Thyroid gland (tissue), 4 donors: Measurements from ENCODE around the gene KRTAP4-4. TPM values are rescaled to one million over a fixed set of nuclear protein-coding genes. Genes with fewer than 3 reads are reported as not detected.
"Not testable (repeated sequence)": the region's sequence is repeated elsewhere in the genome, so short reads cannot be mapped to it uniquely, and the experiment has no call there.

Experiments used
- DNase-seq, 2 donors: peaks; one replicate each; pipeline ENCODE4 v3.0.0-alpha.2; 2019
- H3K27ac ChIP-seq, 3 donors: fragments of 200-600 bp; sonication (generic); 1 replicate in 2 of 3; 2 replicates in 1 of 3; pipeline ENCODE4 v1.5.1; 2016 to 2019; ENCODE audit warnings: mild to moderate bottlenecking in 1 of 3, moderate library complexity in 1 of 3
- H3K27me3 ChIP-seq: fragments of 200-600 bp; sonication (generic); one replicate; pipeline ENCODE4 v1.5.1; 2019
- H3K36me3 ChIP-seq, 2 donors: fragments of 200-600 bp; sonication (generic); one replicate each; pipeline ENCODE4 v1.5.1; 2016 to 2019
- H3K4me1 ChIP-seq, 2 donors: fragments of 200-600 bp; sonication (generic); one replicate each; pipeline ENCODE4 v1.5.1; 2017 to 2019
- H3K4me3 ChIP-seq, 3 donors: fragments of 200-600 bp; sonication (generic); replicated peaks in 1 of 3; 1 replicate in 2 of 3; 2 replicates in 1 of 3; pipeline ENCODE4 v1.5.1; 2016; ENCODE audit warnings: mild to moderate bottlenecking in 1 of 3
- H3K9me3 ChIP-seq: fragments of 200-600 bp; sonication (generic); one replicate; pipeline ENCODE4 v1.5.1; 2017
- POLR2A ChIP-seq, 2 donors: fragments of 450-650 bp; IDR thresholded peaks; one replicate each; pipeline ENCODE4 v1.6.1; 2017; ENCODE audit warnings: antibody characterized with exemption in 2 of 2, mild to moderate bottlenecking in 2 of 2, moderate library complexity in 1 of 2
- WGBS, 2 donors: methylation state at CpG; one replicate each; pipeline ENCODE4 v1.1.5; 2017; 5-methylcytosine and 5-hydroxymethylcytosine counted together
- intact Hi-C: fragments of 100-400 bp; cut with DNase I; formaldehyde crosslinking; loops from one replicate; pipeline ENCODE4 v1.15.1; 2023
- small RNA-seq: library from RNA; depleted of rRNA; stranded (forward); fragments of <200 nt; gene quantifications from one replicate; pipeline ENCODE3, GENCODE V24; 2016
- total RNA-seq, 4 donors: library from RNA; depleted of rRNA; stranded (reverse); fragments of >200 nt; gene quantifications; one replicate each; pipeline ENCODE4 v1.2.3, GENCODE V29; 2016
- TF ChIP-seq, protein P1 (sequence below), 6 experiments: fragments of 200-600 bp in 3 of 6; fragments of 450-650 bp in 3 of 6; sonication (generic) in 3 of 6; IDR thresholded peaks; one replicate each; pipeline ENCODE4 v1.5.1; 2016 to 2019; ENCODE audit warnings: antibody characterized with exemption in 6 of 6, mild to moderate bottlenecking in 2 of 6, inconsistent platforms in 1 of 6, moderate library complexity in 1 of 6

KRTAP4-4 gene
- total RNA-seq, 4 donors from 2014 or later: not detected

DNA sequence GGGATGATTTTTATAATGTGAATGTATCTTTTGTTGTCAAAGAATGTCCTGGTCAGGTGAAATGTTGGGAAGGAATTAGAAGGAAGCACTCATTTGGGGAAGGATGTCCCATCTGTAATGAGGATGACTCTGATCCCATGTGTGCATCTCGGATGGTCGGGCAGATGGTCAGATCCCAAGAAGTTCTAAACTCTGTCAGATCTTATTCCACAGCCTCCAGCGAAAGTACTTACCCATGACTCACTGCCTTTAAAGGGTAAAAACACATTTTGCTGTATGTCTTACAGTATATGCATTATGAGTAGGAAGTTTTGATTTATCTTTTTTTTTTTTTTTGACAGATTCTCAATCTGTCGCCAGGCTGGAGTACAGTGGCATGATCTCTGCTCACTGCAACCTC, 41.8 kb downstream of the KRTAP4-4 start:
- 86 to 91% methylated on average over 4 of the region's 4 CpGs for WGBS, 2 donors
- Histone ChIP-seq H3K36me3 (no peaks in the 10 kb centered on the region), H3K27me3 (no peaks in the 10 kb centered on the region), H3K4me3 (no peak overlapping the region), H3K27ac (no peak overlapping the region), H3K4me1 (no peaks in the 10 kb centered on the region), H3K9me3 (no peaks in the 10 kb centered on the region)
- intact Hi-C loops: no loop called here
- TF ChIP-seq, protein P1, sequence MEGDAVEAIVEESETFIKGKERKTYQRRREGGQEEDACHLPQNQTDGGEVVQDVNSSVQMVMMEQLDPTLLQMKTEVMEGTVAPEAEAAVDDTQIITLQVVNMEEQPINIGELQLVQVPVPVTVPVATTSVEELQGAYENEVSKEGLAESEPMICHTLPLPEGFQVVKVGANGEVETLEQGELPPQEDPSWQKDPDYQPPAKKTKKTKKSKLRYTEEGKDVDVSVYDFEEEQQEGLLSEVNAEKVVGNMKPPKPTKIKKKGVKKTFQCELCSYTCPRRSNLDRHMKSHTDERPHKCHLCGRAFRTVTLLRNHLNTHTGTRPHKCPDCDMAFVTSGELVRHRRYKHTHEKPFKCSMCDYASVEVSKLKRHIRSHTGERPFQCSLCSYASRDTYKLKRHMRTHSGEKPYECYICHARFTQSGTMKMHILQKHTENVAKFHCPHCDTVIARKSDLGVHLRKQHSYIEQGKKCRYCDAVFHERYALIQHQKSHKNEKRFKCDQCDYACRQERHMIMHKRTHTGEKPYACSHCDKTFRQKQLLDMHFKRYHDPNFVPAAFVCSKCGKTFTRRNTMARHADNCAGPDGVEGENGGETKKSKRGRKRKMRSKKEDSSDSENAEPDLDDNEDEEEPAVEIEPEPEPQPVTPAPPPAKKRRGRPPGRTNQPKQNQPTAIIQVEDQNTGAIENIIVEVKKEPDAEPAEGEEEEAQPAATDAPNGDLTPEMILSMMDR (IDR thresholded peaks at IDR 0.05): no peak
- TF ChIP-seq POLR2A (IDR thresholded peaks at IDR 0.05): no peak
- no peak for DNase-seq

DNA sequence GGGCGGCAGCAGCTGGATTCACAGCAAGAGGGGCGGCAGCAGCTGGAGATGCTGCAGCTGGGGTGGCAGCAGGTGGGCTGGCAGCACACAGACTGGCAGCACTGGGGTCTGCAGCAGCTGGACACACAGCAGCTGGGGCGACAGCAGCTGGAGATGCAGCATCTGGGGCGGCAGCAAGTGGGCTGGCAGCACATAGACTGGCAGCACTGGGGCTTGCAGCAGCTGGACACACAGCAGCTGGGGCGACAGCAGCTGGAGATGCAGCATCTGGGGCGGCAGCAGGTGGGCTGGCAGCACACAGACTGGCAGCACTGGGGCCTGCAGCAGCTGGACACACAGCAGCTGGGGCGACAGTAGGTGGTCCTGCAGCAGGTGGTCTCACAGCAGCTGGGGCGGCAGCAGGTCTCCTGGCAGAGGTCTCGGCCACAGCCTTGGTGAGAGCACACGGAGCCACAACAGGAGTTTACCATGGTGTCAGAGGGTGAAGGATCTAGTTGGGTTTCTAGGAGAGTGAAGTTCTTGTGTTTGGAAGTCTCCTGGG, 42.6 kb downstream of the KRTAP4-4 start, which contains the start of gene KRTAP4-11:
Gene KRTAP4-11 (minus strand): TSS at position 528 of the 541 bp plus-strand sequence. CDS start 58 bp downstream, at position 470.
- H3K4me1 ChIP-seq, intact Hi-C loops, H3K36me3 ChIP-seq, H3K27ac ChIP-seq, DNase-seq, H3K4me3 ChIP-seq, H3K27me3 ChIP-seq, H3K9me3 ChIP-seq: not testable (repeated sequence)
- WGBS, 2 donors: 75 to 95% methylated on average over 7 to 8 of the region's 10 CpGs

DNA sequence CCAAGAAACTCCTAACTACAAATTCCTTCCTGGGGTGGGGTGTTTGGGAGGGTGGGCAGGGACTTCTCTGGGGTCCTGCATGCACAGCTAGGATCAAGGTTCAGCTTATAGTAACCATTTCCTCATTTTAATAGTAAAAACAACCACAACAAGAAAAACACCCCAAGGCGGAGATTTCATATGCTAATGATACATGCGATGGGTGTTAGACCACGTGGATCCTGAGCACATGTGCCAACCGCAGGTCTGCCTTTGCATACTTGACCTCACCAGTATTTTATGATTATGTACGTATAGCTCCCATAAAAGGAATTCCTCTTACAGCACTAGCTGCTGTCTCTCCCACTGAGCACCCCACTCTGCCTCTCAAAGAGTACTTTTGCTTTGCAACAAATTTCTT, 44.3 kb downstream of the KRTAP4-4 start:
- H3K36me3 ChIP-seq: no peaks in the 10 kb centered on the region
- no peaks in the 10 kb centered on the region for H3K4me1 ChIP-seq
- 62 to 69% methylated on average over 5 of the region's 5 CpGs for WGBS, 2 donors
- intact Hi-C loops: no loop called here
- no peak overlapping the region for H3K4me3 ChIP-seq
- no peak for DNase-seq
- no peak overlapping the region for H3K27ac ChIP-seq
- H3K27me3 ChIP-seq: no peaks in the 10 kb centered on the region
- TF ChIP-seq, protein P1 (IDR thresholded peaks at IDR 0.05): no peak
- TF ChIP-seq POLR2A (IDR thresholded peaks at IDR 0.05): no peak
- no peaks in the 10 kb centered on the region for H3K9me3 ChIP-seq

DNA sequence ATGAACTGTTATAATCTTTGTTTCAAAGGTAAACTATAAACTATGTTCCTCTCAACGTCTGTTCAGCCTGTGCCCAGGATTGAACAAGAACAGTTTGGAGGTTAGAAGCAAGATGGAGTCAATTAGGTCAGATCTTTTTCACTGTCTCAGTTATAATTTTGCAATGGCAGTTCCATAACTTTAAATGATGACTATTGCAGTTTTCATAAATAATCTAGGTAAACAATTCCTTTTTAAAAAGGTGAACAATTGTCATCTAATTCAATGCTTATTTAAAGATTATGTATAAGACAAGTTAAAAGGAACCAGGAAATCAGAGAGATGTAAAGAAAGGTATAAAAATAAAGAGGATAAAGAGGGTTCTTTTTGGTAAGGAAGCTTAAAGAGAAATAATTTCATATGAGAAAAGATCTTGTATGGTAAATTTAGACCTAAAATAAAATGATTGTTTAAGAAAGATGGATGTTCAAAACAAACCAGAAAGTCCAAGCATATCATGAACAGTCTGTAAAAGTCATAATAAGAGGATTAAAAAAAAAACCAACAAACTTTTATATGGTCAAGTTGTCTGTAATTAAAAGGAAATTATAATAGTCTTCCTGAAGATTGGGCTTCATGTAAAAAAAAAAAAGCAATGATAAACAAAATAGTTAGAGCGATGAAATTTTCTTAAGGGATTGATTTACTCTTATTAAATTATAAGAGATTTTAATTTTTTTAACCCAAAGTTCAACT, 49.2 kb downstream of the KRTAP4-4 start:
- DNase-seq: no peak
- TF ChIP-seq, protein P1 (IDR thresholded peaks at IDR 0.05): no peak
- TF ChIP-seq POLR2A (IDR thresholded peaks at IDR 0.05): no peak
- Histone ChIP-seq H3K4me3 (no peak overlapping the region), H3K4me1 (no peaks in the 10 kb centered on the region), H3K27me3 (no peaks in the 10 kb centered on the region), H3K9me3 (no peaks in the 10 kb centered on the region), H3K27ac (no peak overlapping the region), H3K36me3 (no peaks in the 10 kb centered on the region)
- intact Hi-C loops: no loop called here
- 82 to 84% methylated on average over 2 of the region's 2 CpGs for WGBS, 2 donors

Small RNAs within 50 kb of the gene (small RNA-seq; reads per million reads assigned to genes)
- gene KRTAP4-17P: not detected

Other genes starting within 250 kb of the KRTAP4-4 start
- gene KRT23, start 223.1 kb downstream of the KRTAP4-4 start, total RNA-seq: 1 to 10 TPM in 1 of 4 donors, not detected in 3; 4.6 TPM
- gene KRT39, start 193.8 kb downstream of the KRTAP4-4 start, total RNA-seq: not detected
- gene KRT40, start 176.4 kb downstream of the KRTAP4-4 start, total RNA-seq: not detected
- gene KRTAP3-3, start 166.6 kb downstream of the KRTAP4-4 start, total RNA-seq: not detected
- gene KRTAP3-2, start 160.8 kb downstream of the KRTAP4-4 start, total RNA-seq: not detected
- gene KRTAP3-1, start 151.6 kb downstream of the KRTAP4-4 start, total RNA-seq: not detected
- gene KRTAP1-5, start 133.5 kb downstream of the KRTAP4-4 start, total RNA-seq: not detected
- gene KRTAP1-4, start 130.6 kb downstream of the KRTAP4-4 start, total RNA-seq: not detected
- gene KRTAP1-3, start 125.9 kb downstream of the KRTAP4-4 start, total RNA-seq: not detected
- gene KRTAP1-1, start 119.3 kb downstream of the KRTAP4-4 start, total RNA-seq: not detected
- not detected for gene KRTAP2-1, start 113.4 kb downstream of the KRTAP4-4 start, total RNA-seq
- not detected for gene KRTAP2-2, start 105.5 kb downstream of the KRTAP4-4 start, total RNA-seq
- gene KRTAP2-3, start 100.6 kb downstream of the KRTAP4-4 start, total RNA-seq: not detected
- gene KRTAP2-4, start 94.9 kb downstream of the KRTAP4-4 start, total RNA-seq: not detected
- not detected for gene KRTAP4-7, start 76.6 kb downstream of the KRTAP4-4 start, total RNA-seq
- gene KRTAP4-8, start 62.6 kb downstream of the KRTAP4-4 start, total RNA-seq: not detected
- not detected for gene KRTAP4-16, start 58.5 kb downstream of the KRTAP4-4 start, total RNA-seq
- gene KRTAP4-9, start 55.4 kb downstream of the KRTAP4-4 start, total RNA-seq: not detected
- not detected for gene KRTAP4-11, start 42.4 kb downstream of the KRTAP4-4 start, total RNA-seq
- gene KRTAP4-12, start 36.6 kb downstream of the KRTAP4-4 start, total RNA-seq: not detected
- gene KRTAP4-6, start 20.2 kb downstream of the KRTAP4-4 start, total RNA-seq: not detected
- gene KRTAP4-5, start 10.9 kb downstream of the KRTAP4-4 start, total RNA-seq: not detected
- not detected for gene KRTAP4-3, start 7.5 kb upstream of the KRTAP4-4 start, total RNA-seq
- not detected for gene KRTAP4-2, start 17.5 kb upstream of the KRTAP4-4 start, total RNA-seq
- gene KRTAP4-1, start 24.2 kb upstream of the KRTAP4-4 start, total RNA-seq: not detected
- gene KRTAP9-1, start 29.1 kb upstream of the KRTAP4-4 start, total RNA-seq: not detected
- not detected for gene KRTAP9-2, start 65.9 kb upstream of the KRTAP4-4 start, total RNA-seq
- gene KRTAP9-3, start 71.7 kb upstream of the KRTAP4-4 start, total RNA-seq: not detected
- gene KRTAP9-8, start 77.3 kb upstream of the KRTAP4-4 start, total RNA-seq: not detected
- not detected for gene KRTAP9-4, start 88.9 kb upstream of the KRTAP4-4 start, total RNA-seq
- gene KRTAP9-9, start 94.6 kb upstream of the KRTAP4-4 start, total RNA-seq: not detected
- not detected for gene KRTAP9-6, start 104.6 kb upstream of the KRTAP4-4 start, total RNA-seq
- not detected for gene KRTAP9-7, start 115.0 kb upstream of the KRTAP4-4 start, total RNA-seq
- not detected for gene KRTAP29-1, start 142.1 kb upstream of the KRTAP4-4 start, total RNA-seq
- gene KRTAP16-1, start 148.6 kb upstream of the KRTAP4-4 start, total RNA-seq: not detected
- gene KRTAP17-1, start 155.0 kb upstream of the KRTAP4-4 start, total RNA-seq: not detected
- gene KRT33A, start 190.1 kb upstream of the KRTAP4-4 start, total RNA-seq: not detected
- not detected for gene KRT33B, start 209.1 kb upstream of the KRTAP4-4 start, total RNA-seq
- gene KRT34, start 221.6 kb upstream of the KRTAP4-4 start, total RNA-seq: not detected
- not detected for gene KRT31, start 236.9 kb upstream of the KRTAP4-4 start, total RNA-seq